ENCODE measurements around the gene IL13RA2. TPM values are rescaled to one million over a fixed set of nuclear protein-coding genes. Genes with fewer than 3 reads are reported as not detected.

The IL13RA2 gene
- total and polyA plus RNA-seq, 2 donors (not counting 3 experiments of a cell fraction or from before 2014, with no cell fraction given) = not detected

- Histone ChIP-seq H3K36me3 (ENCODE audit: control insufficient read depth in 2 of 2, extremely low read depth in 1 of 2, insufficient read depth in 2 of 2, low read length in 2 of 2) (no peaks in the 10 kb centered on the region), H3K4me2 (ENCODE audit: insufficient read depth, low read length) (no peak overlapping the region), H3K27ac (ENCODE audit: insufficient read depth, low read depth, low read length) (no peak overlapping the region), H3K9me3 (replicated peaks; ENCODE audit: control insufficient read depth, insufficient read depth, low read length) (no peaks in the 10 kb centered on the region), H3K4me3 (replicated peaks in 1 of 3; ENCODE audit: insufficient read depth in 1 of 3, low read depth in 1 of 3, low read length in 3 of 3) (no peak overlapping the region), H3K4me1 (ENCODE audit: control insufficient read depth, extremely low read depth, insufficient read depth, low read length) (no peaks in the 10 kb centered on the region), H4K20me1 (replicated peaks; ENCODE audit: control insufficient read depth, extremely low read depth, insufficient read depth, low read length) (no peaks in the 10 kb centered on the region), H2AFZ (ENCODE audit: low read depth, low read length) (no peak overlapping the region), H3K27me3 (ENCODE audit: control insufficient read depth in 2 of 2, insufficient read depth in 2 of 2, low read length in 2 of 2) (no peaks in the 10 kb centered on the region), H3K9me1 (replicated peaks; ENCODE audit: control insufficient read depth, extremely low read depth, insufficient read depth, low read length) (no peaks in the 10 kb centered on the region), H3K9ac (replicated peaks; ENCODE audit: extremely low read depth, insufficient read depth, low read length) (no peak overlapping the region), H3K79me2 (ENCODE audit: control insufficient read depth, insufficient read depth, low read length) (no peaks in the 10 kb centered on the region)
- no peak for DNase-seq (ENCODE audit: low read depth, low spot score)
- intact Hi-C loops (cut with micrococcal nuclease) (no loop called here), dilution Hi-C loops (cut with MboI; ENCODE audit: extremely low pct_ligation_motif_present, low sequenced_read_pairs) (no loop called here)
- FAIRE-seq = no peak
- CTCF ChIA-PET = interaction anchor here (1.0 to 1.2 kb wide), 2 partner anchors 17 to 147 kb away, joined by 3 read pairs; partner anchors contain the start of gene IL13RA2
- no TSS peak for BruUV-seq (replicated peaks)
- TF ChIP-seq MYC (IDR thresholded peaks at IDR 0.05; ENCODE audit: low read depth, low read length) (no peak), JUN (IDR thresholded peaks at IDR 0.05; ENCODE audit: borderline replicate concordance, insufficient read depth, insufficient read length, low read depth) (no peak), GATA2 (IDR thresholded peaks at IDR 0.05; ENCODE audit: insufficient read depth, insufficient read length, low read depth, low read length) (no peak), MAX (IDR thresholded peaks at IDR 0.05; ENCODE audit: insufficient read depth, insufficient read length) (no peak), CTCF (IDR thresholded peaks at IDR 0.05; ENCODE audit: extremely low read depth in 1 of 2, insufficient read depth in 1 of 2, low read depth in 1 of 2, low read length in 2 of 2) (no peak), FOS (IDR thresholded peaks at IDR 0.05; ENCODE audit: borderline replicate concordance, insufficient read depth, low read length) (no peak), EZH2 (IDR thresholded peaks at IDR 0.05; ENCODE audit: borderline replicate concordance, low read depth, low read length, severe bottlenecking) (no peak), POLR2AphosphoS5 (IDR thresholded peaks at IDR 0.05; ENCODE audit: insufficient read depth, low read depth, low read length) (no peak), POLR2A (IDR thresholded peaks at IDR 0.05; ENCODE audit: low read depth, low read length) (no peak)
- POLR2A ChIA-PET = no interaction called here
These were observed 17.5 kb downstream of the IL13RA2 start for GRCh38 chrX:114999906-115000305.

Measured in endothelial cell of umbilical vein (primary cell).